Loucy (cell line): Measurements from ENCODE around the gene ETS1.

Experiments
- EZH2phosphoT487 ChIP-seq: fragments of 200-600 bp; IDR thresholded peaks from 2 replicates; pipeline ENCODE4 v1.6.1; 2018; ENCODE audit warnings: antibody characterized with exemption, mild to moderate bottlenecking, moderate library complexity, borderline replicate concordance
- TF ChIP-seq, protein P1 (sequence below): fragments of 200-600 bp; sonication (generic); conservative IDR thresholded peaks from 2 replicates; pipeline ENCODE4 v1.5.1; 2014; ENCODE audit warnings: mild to moderate bottlenecking, antibody characterized with exemption, low read length

DNA sequence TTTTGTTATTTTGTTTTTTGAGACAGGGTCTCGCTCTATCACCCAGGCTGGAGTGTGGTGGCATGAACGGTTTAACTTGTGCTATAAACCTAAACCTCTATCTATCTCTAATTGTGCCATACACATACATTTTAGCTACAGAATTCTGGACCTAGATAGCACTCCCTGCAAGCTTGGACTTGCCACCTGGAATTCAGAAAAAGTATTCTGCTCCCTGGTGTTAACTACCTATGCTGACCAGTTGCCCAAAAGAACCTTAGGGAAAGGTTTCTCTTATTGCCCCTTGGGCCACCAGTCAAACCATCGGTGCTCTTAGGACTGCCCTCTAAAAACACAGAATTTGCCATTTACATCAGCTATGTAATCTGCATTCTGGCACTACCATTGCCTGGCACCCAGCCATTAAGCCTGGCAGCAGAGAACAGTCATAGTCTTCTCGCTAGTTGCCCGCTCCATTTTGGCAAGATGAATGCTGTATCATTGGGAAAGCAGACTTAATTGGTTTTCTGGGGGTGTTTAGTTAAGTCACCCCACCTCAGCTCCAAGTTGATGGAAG is 55.3 kb downstream of the ETS1 start:
- TF ChIP-seq, protein P1, sequence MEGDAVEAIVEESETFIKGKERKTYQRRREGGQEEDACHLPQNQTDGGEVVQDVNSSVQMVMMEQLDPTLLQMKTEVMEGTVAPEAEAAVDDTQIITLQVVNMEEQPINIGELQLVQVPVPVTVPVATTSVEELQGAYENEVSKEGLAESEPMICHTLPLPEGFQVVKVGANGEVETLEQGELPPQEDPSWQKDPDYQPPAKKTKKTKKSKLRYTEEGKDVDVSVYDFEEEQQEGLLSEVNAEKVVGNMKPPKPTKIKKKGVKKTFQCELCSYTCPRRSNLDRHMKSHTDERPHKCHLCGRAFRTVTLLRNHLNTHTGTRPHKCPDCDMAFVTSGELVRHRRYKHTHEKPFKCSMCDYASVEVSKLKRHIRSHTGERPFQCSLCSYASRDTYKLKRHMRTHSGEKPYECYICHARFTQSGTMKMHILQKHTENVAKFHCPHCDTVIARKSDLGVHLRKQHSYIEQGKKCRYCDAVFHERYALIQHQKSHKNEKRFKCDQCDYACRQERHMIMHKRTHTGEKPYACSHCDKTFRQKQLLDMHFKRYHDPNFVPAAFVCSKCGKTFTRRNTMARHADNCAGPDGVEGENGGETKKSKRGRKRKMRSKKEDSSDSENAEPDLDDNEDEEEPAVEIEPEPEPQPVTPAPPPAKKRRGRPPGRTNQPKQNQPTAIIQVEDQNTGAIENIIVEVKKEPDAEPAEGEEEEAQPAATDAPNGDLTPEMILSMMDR = no peak
- TF ChIP-seq EZH2phosphoT487 = no peak
